ENCODE data around the gene CNTRL. TPM values are rescaled to one million over a fixed set of nuclear protein-coding genes. Genes with fewer than 3 reads are reported as not detected.

The CNTRL gene
- total RNA-seq, 1 experiment from 2014 or later: 44.9 TPM

- H3K9me3 ChIP-seq (ENCODE audit: insufficient read depth, low read depth): no peaks in the 10 kb centered on the region
- POLR2A ChIA-PET (ENCODE audit: unreplicated experiment): no interaction called here
- peaks cover 10% of the 10 kb centered on the region for H3K4me1 ChIP-seq (replicated peaks; ENCODE audit: insufficient read depth)
- no TSS peak for BruUV-seq (replicated peaks)
- TF ChIP-seq CTCF (conservative IDR thresholded peaks at IDR 0.05) (no peak), EZH2 (IDR thresholded peaks at IDR 0.05; ENCODE audit: low read depth) (no peak)
- H3K4me3 ChIP-seq: no peak overlapping the region
- H3K4me2 ChIP-seq: no peak overlapping the region
- no peaks in the 10 kb centered on the region; the same call in 1 of the 2 replicates for H3F3A ChIP-seq (ENCODE audit: insufficient read depth, low read depth)
- peaks cover 24% of the 10 kb centered on the region for H3K79me2 ChIP-seq (ENCODE audit: low read depth)
- H3K27me3 ChIP-seq (ENCODE audit: insufficient read depth, low read depth): no peaks in the 10 kb centered on the region
- H4K20me1 ChIP-seq (ENCODE audit: insufficient read depth): peaks cover 13% of the 10 kb centered on the region
- H3K36me3 ChIP-seq (ENCODE audit: low read depth): no peaks in the 10 kb centered on the region
- no peak overlapping the region for H2AFZ ChIP-seq
- DNase-seq: no peak
- no peak overlapping the region for H3K27ac ChIP-seq
- no peaks in the 10 kb centered on the region for H3K9me2 ChIP-seq (ENCODE audit: insufficient read depth)
- intact Hi-C loops (cut with micrococcal nuclease; ENCODE audit: unreplicated experiment): loop anchor here (5.0 kb wide), 1 partner anchor 52 kb away; no protein-coding TSS in a partner anchor
- CTCF ChIA-PET: no interaction called here
These were observed 129.9 kb downstream of the CNTRL start for GRCh38 chr9:121204611-121205010.

- Histone ChIP-seq H3K79me2 (ENCODE audit: low read depth) (peaks cover 5% of the 10 kb centered on the region), H3K4me3 (no peak overlapping the region), H3K9me3 (ENCODE audit: insufficient read depth, low read depth) (no peaks in the 10 kb centered on the region), H3K9me2 (ENCODE audit: insufficient read depth) (no peaks in the 10 kb centered on the region), H3K27me3 (ENCODE audit: insufficient read depth, low read depth) (no peaks in the 10 kb centered on the region), H3K36me3 (ENCODE audit: low read depth) (no peaks in the 10 kb centered on the region), H3K4me1 (replicated peaks; ENCODE audit: insufficient read depth) (no peaks in the 10 kb centered on the region; the same call in 1 of the 2 replicates), H4K20me1 (ENCODE audit: insufficient read depth) (no peaks in the 10 kb centered on the region), H3K27ac (no peak overlapping the region), H3F3A (ENCODE audit: insufficient read depth, low read depth) (no peaks in the 10 kb centered on the region; the same call in 1 of the 2 replicates), H2AFZ (no peak overlapping the region), H3K4me2 (no peak overlapping the region)
- intact Hi-C loops (cut with micrococcal nuclease; ENCODE audit: unreplicated experiment): no loop called here
- ChIA-PET CTCF (no interaction called here), POLR2A (ENCODE audit: unreplicated experiment) (no interaction called here)
- TF ChIP-seq CTCF (conservative IDR thresholded peaks at IDR 0.05) (no peak), EZH2 (IDR thresholded peaks at IDR 0.05; ENCODE audit: low read depth) (no peak)
- DNase-seq: no peak
- BruUV-seq (replicated peaks): no TSS peak
These were observed 132.0 kb downstream of the CNTRL start for GRCh38 chr9:121206516-121207370.

- ChIA-PET POLR2A (ENCODE audit: unreplicated experiment) (no interaction called here), CTCF (no interaction called here)
- Histone ChIP-seq H3K27ac (no peak overlapping the region), H3K79me2 (ENCODE audit: low read depth) (peaks cover under 1% of the 10 kb centered on the region; the same call in 1 of the 2 replicates), H3K4me3 (no peak overlapping the region), H3K9me3 (ENCODE audit: insufficient read depth, low read depth) (no peaks in the 10 kb centered on the region), H3K36me3 (ENCODE audit: low read depth) (no peaks in the 10 kb centered on the region), H3K4me2 (no peak overlapping the region), H2AFZ (no peak overlapping the region), H3K27me3 (ENCODE audit: insufficient read depth, low read depth) (no peaks in the 10 kb centered on the region), H3K9me2 (ENCODE audit: insufficient read depth) (no peaks in the 10 kb centered on the region), H3F3A (ENCODE audit: insufficient read depth, low read depth) (no peaks in the 10 kb centered on the region; the same call in 1 of the 2 replicates), H3K4me1 (replicated peaks; ENCODE audit: insufficient read depth) (no peaks in the 10 kb centered on the region; the same call in 1 of the 2 replicates), H4K20me1 (ENCODE audit: insufficient read depth) (no peaks in the 10 kb centered on the region)
- BruUV-seq (replicated peaks): no TSS peak
- TF ChIP-seq EZH2 (IDR thresholded peaks at IDR 0.05; ENCODE audit: low read depth) (no peak), CTCF (conservative IDR thresholded peaks at IDR 0.05) (no peak)
- intact Hi-C loops (cut with micrococcal nuclease; ENCODE audit: unreplicated experiment): no loop called here
- DNase-seq: no peak
These were observed 132.7 kb downstream of the CNTRL start for GRCh38 chr9:121207371-121207940.

All from PC-9 (cell line).